ENCODE data around the gene HSPB1.
"Not testable (repeated sequence)": the region's sequence is repeated elsewhere in the genome, so short reads cannot be mapped to it uniquely, and the experiment has no call there.

The HSPB1 gene

GRCh38 chr7:76302347-76303201, at the start of gene HSPB1:
Gene HSPB1, plus strand, starts transcription at chr7:76302673. Its CDS starts 40 bp downstream, at chr7:76302713.
- DNase-seq = peak; percentile 94

GRCh38 chr7:76254781-76255180, 47.7 kb upstream of the HSPB1 start:
- DNase-seq = no peak

- no peak for DNase-seq
Measured at GRCh38 chr7:76257973-76258372, 44.5 kb upstream of the HSPB1 start.

- no peak for DNase-seq
Measured at GRCh38 chr7:76259124-76260093, 43.1 kb upstream of the HSPB1 start.

GRCh38 chr7:76260171-76260703, 42.2 kb upstream of the HSPB1 start:
- DNase-seq = no peak

GRCh38 chr7:76261329-76261728, 41.1 kb upstream of the HSPB1 start:
- no peak for DNase-seq

GRCh38 chr7:76261931-76262330, 40.5 kb upstream of the HSPB1 start:
- DNase-seq = no peak

GRCh38 chr7:76262683-76263402, 39.6 kb upstream of the HSPB1 start:
- no peak for DNase-seq

GRCh38 chr7:76265299-76265698, 37.2 kb upstream of the HSPB1 start:
- no peak for DNase-seq

GRCh38 chr7:76267107-76267893, 35.2 kb upstream of the HSPB1 start:
- no peak for DNase-seq

- DNase-seq = no peak
Measured at GRCh38 chr7:76267894-76268183, 34.6 kb upstream of the HSPB1 start.

GRCh38 chr7:76268376-76268775, 34.1 kb upstream of the HSPB1 start:
- DNase-seq = no peak

- no peak for DNase-seq
Measured at GRCh38 chr7:76269895-76270294, 32.6 kb upstream of the HSPB1 start.

GRCh38 chr7:76271384-76271783, 31.1 kb upstream of the HSPB1 start:
- not testable (repeated sequence) for DNase-seq

GRCh38 chr7:76272142-76272541, 30.3 kb upstream of the HSPB1 start:
- no peak for DNase-seq

- DNase-seq = no peak
Measured at GRCh38 chr7:76272851-76273497, 29.5 kb upstream of the HSPB1 start.

- no peak for DNase-seq
Measured at GRCh38 chr7:76273503-76273902, 29.0 kb upstream of the HSPB1 start.

- no peak for DNase-seq
Measured at GRCh38 chr7:76278540-76278939, 23.9 kb upstream of the HSPB1 start.

GRCh38 chr7:76280408-76280807, 22.1 kb upstream of the HSPB1 start:
- DNase-seq = no peak

- DNase-seq = no peak
Measured at GRCh38 chr7:76281006-76281705, 21.3 kb upstream of the HSPB1 start.

All from left hindlimb (tissue), 1 donor.